Activated naive CD8-positive, alpha-beta T cell treated with anti-CD3 and anti-CD28 coated beads, Interleukin-2, amount 10 ng/mL, durations not matched to agents 7 days and 5 days (primary cell): ENCODE data around the gene OXA1L. TPM values are rescaled to one million over a fixed set of nuclear protein-coding genes. Genes with fewer than 3 reads are reported as not detected.

Experiments
- ATAC-seq: fragments of 150-1000 bp; cut with Tn5 transposase; one replicate; pipeline ENCODE4 v1.10.0; 2021; ENCODE audit warnings: low read depth, moderate library complexity
- POLR2A ChIA-PET: fragments of 350-600 bp; sonication (Branson Sonifier 250); formaldehyde crosslinking; loops from one replicate; lab custom pipeline; 2021; ENCODE audit warnings: antibody characterized with exemption; lab: Charles Lee
- DNase-seq: peaks from one replicate; pipeline ENCODE4 v3.0.0; 2021
- H3K27ac Mint-ChIP-seq: one replicate; pipeline ENCODE4 v1.8.0; 2022; ENCODE audit warnings: mild to moderate bottlenecking, mixed read lengths
- H3K27me3 Mint-ChIP-seq: one replicate; pipeline ENCODE4 v1.8.0; 2022; ENCODE audit warnings: mild to moderate bottlenecking, moderate library complexity, mixed read lengths
- H3K36me3 Mint-ChIP-seq: one replicate; pipeline ENCODE4 v1.8.0; 2021; ENCODE audit warnings: mild to moderate bottlenecking, mixed read lengths
- H3K4me1 Mint-ChIP-seq: one replicate; pipeline ENCODE4 v1.8.0; 2021; ENCODE audit warnings: mixed read lengths
- H3K4me3 Mint-ChIP-seq: one replicate; pipeline ENCODE4 v1.8.0; 2022; ENCODE audit warnings: mild to moderate bottlenecking, moderate library complexity, mixed read lengths
- H3K9me3 Mint-ChIP-seq: one replicate; pipeline ENCODE4 v1.8.0; 2021; ENCODE audit warnings: mixed read lengths
- total RNA-seq, 2 experiments: library from RNA; stranded (reverse); gene quantifications; one replicate each; pipeline ENCODE4 v1.2.3, GENCODE V29; 2021

OXA1L gene
- total RNA-seq, 2 experiments from 2014 or later: 127 to 130 TPM

- no peak for ATAC-seq
- POLR2A ChIA-PET: interaction anchor here (1.1 kb wide), 1 partner anchor 18 kb away, joined by 3 read pairs; no protein-coding TSS in a partner anchor
- no peak overlapping the region for H3K4me3 Mint-ChIP-seq
Observed at GRCh38 chr14:22812744-22813143, 46.3 kb downstream of the OXA1L start.

GRCh38 chr14:22813145-22813544, 46.7 kb downstream of the OXA1L start:
- no peak for DNase-seq
- Mint-ChIP-seq H3K27me3 (peaks cover 10% of the 10 kb centered on the region), H3K4me3 (no peak overlapping the region), H3K4me1 (peaks cover 14% of the 10 kb centered on the region), H3K9me3 (no peaks in the 10 kb centered on the region), H3K27ac (no peak overlapping the region), H3K36me3 (no peaks in the 10 kb centered on the region)
- POLR2A ChIA-PET: interaction anchor here (1.1 kb wide), 1 partner anchor 17 kb away, joined by 3 read pairs; no protein-coding TSS in a partner anchor
- no peak for ATAC-seq

More at GRCh38 chr14:22812744-22813143, 46.3 kb downstream of the OXA1L start:
- DNase-seq: no peak
- peaks cover 14% of the 10 kb centered on the region for H3K4me1 Mint-ChIP-seq
- H3K36me3 Mint-ChIP-seq: no peaks in the 10 kb centered on the region
- H3K27ac Mint-ChIP-seq: no peak overlapping the region
- H3K27me3 Mint-ChIP-seq: peaks cover 10% of the 10 kb centered on the region
- H3K9me3 Mint-ChIP-seq: no peaks in the 10 kb centered on the region

GRCh38 chr14:22814373-22814772, 47.9 kb downstream of the OXA1L start:
- ATAC-seq (no peak), DNase-seq (no peak)
- Mint-ChIP-seq H3K4me1 (peaks cover 16% of the 10 kb centered on the region), H3K27me3 (peaks cover 15% of the 10 kb centered on the region), H3K27ac (no peak overlapping the region), H3K36me3 (no peaks in the 10 kb centered on the region), H3K4me3 (no peak overlapping the region), H3K9me3 (no peaks in the 10 kb centered on the region)
- POLR2A ChIA-PET: interaction anchor here (0.7 kb wide), 1 partner anchor 7 kb away, joined by 3 read pairs; no protein-coding TSS in a partner anchor

GRCh38 chr14:22814941-22815713, 48.6 kb downstream of the OXA1L start, which contains the start of gene SLC7A7:
Gene SLC7A7, minus strand, starts transcription at chr14:22815435. Its CDS starts 2,037 bp downstream, at chr14:22813398.
- Mint-ChIP-seq H3K4me3 (no peak within 1 kb of the TSS), H3K27ac (no peak within 1 kb of the TSS), H3K27me3 (peaks cover 15% of the 10 kb centered on the region), H3K4me1 (peaks cover 20% of the 10 kb centered on the region), H3K36me3 (no peaks in the 10 kb centered on the region), H3K9me3 (no peaks in the 10 kb centered on the region)
- POLR2A ChIA-PET: interaction anchor here (1.4 kb wide), 1 partner anchor 23 kb away, joined by 3 read pairs; no protein-coding TSS in a partner anchor
- DNase-seq (no peak), ATAC-seq (no peak)

GRCh38 chr14:22819151-22819988, 52.9 kb downstream of the OXA1L start:
- POLR2A ChIA-PET: interaction anchor here (0.5 to 1.7 kb wide), 2 partner anchors 11 to 195 kb away, joined by 3 to 4 read pairs; no protein-coding TSS in a partner anchor
- Mint-ChIP-seq H3K27ac (no peak overlapping the region), H3K9me3 (no peaks in the 10 kb centered on the region), H3K4me3 (peak overlapping the region; percentile 26), H3K4me1 (peaks cover 24% of the 10 kb centered on the region), H3K27me3 (peaks cover 24% of the 10 kb centered on the region), H3K36me3 (no peaks in the 10 kb centered on the region)
- ATAC-seq: no peak
- no peak for DNase-seq

GRCh38 chr14:22820731-22821130, 54.2 kb downstream of the OXA1L start:
- H3K4me1 Mint-ChIP-seq: peaks cover 26% of the 10 kb centered on the region
- H3K27ac Mint-ChIP-seq: no peak overlapping the region
- peaks cover 25% of the 10 kb centered on the region for H3K27me3 Mint-ChIP-seq
- no peaks in the 10 kb centered on the region for H3K36me3 Mint-ChIP-seq
- H3K9me3 Mint-ChIP-seq: no peaks in the 10 kb centered on the region
- H3K4me3 Mint-ChIP-seq: no peak overlapping the region
- ATAC-seq (no peak), DNase-seq (no peak)
- POLR2A ChIA-PET: interaction anchor here (1.7 kb wide), 1 partner anchor 10 kb away, joined by 4 read pairs; no protein-coding TSS in a partner anchor

- ATAC-seq (no peak), DNase-seq (no peak)
- Mint-ChIP-seq H3K4me1 (peaks cover 22% of the 10 kb centered on the region), H3K4me3 (peak overlapping the region; percentile 32), H3K27ac (no peak overlapping the region), H3K27me3 (peaks cover 23% of the 10 kb centered on the region), H3K36me3 (no peaks in the 10 kb centered on the region), H3K9me3 (no peaks in the 10 kb centered on the region)
- POLR2A ChIA-PET: interaction anchor here (0.6 to 1.7 kb wide), 4 partner anchors 8 to 81 kb away, joined by 3 to 4 read pairs (median 3); partner anchors contain the start of gene OXA1L
Observed at GRCh38 chr14:22821193-22822015, 54.9 kb downstream of the OXA1L start.

- H3K9me3 Mint-ChIP-seq: no peaks in the 10 kb centered on the region
- H3K4me1 Mint-ChIP-seq: peaks cover 22% of the 10 kb centered on the region
- no peaks in the 10 kb centered on the region for H3K36me3 Mint-ChIP-seq
- H3K27ac Mint-ChIP-seq: no peak overlapping the region
- peak overlapping the region; percentile 68 for H3K4me3 Mint-ChIP-seq
- DNase-seq (no peak), ATAC-seq (no peak)
- POLR2A ChIA-PET: interaction anchor here (0.6 to 3.1 kb wide), 6 partner anchors 8 to 81 kb away, joined by 3 to 27 read pairs (median 3); partner anchors contain the start of genes LRP10 and OXA1L
- H3K27me3 Mint-ChIP-seq: peaks cover 23% of the 10 kb centered on the region
Observed at GRCh38 chr14:22822016-22822570, 55.6 kb downstream of the OXA1L start.

Other genes with a start within 250 kb of the OXA1L start
- 100 to 1,000 TPM; 124 to 148 TPM for gene DAD1, start 177.5 kb upstream of the OXA1L start, total RNA-seq
- 10 to 100 TPM; 13.0 to 17.9 TPM for gene ABHD4, start 168.4 kb upstream of the OXA1L start, total RNA-seq
- not detected for gene OR6J1, start 122.3 kb upstream of the OXA1L start, total RNA-seq
- 1 to 10 TPM in 1 of 2 experiments, under 1 TPM in 1; 0.89 to 2.5 TPM for gene SLC7A7, start 48.7 kb downstream of the OXA1L start, total RNA-seq
- 10 to 100 TPM; 76.6 to 86.5 TPM for gene MRPL52, start 63.2 kb downstream of the OXA1L start, total RNA-seq
- gene MMP14, start 69.9 kb downstream of the OXA1L start, total RNA-seq: 1 to 10 TPM; 3.1 to 4.9 TPM
- gene LRP10, start 105.1 kb downstream of the OXA1L start, total RNA-seq: 10 to 100 TPM; 59.9 to 63.1 TPM
- gene REM2, start 116.5 kb downstream of the OXA1L start, total RNA-seq: 1 to 10 TPM; 1.2 TPM
- 10 to 100 TPM; 91.7 to 98.0 TPM for gene RBM23, start 152.5 kb downstream of the OXA1L start, total RNA-seq
- gene PRMT5, start 162.7 kb downstream of the OXA1L start, total RNA-seq: 10 to 100 TPM; 35.7 to 40.1 TPM
- 10 to 100 TPM; 60.5 to 62.6 TPM for gene HAUS4, start 190.4 kb downstream of the OXA1L start, total RNA-seq
- gene AJUBA, start 215.9 kb downstream of the OXA1L start, total RNA-seq: 1 to 10 TPM in 1 of 2 experiments, under 1 TPM in 1; 0.97 to 1.3 TPM
- gene C14orf93, start 243.5 kb downstream of the OXA1L start, total RNA-seq: 10 to 100 TPM; 11.4 to 11.6 TPM